ENCODE measurements around the gene MAN1B1.
"Not testable (repeated sequence)": the region's sequence is repeated elsewhere in the genome, so short reads cannot be mapped to it uniquely, and the experiment has no call there.

Gene MAN1B1

DNA sequence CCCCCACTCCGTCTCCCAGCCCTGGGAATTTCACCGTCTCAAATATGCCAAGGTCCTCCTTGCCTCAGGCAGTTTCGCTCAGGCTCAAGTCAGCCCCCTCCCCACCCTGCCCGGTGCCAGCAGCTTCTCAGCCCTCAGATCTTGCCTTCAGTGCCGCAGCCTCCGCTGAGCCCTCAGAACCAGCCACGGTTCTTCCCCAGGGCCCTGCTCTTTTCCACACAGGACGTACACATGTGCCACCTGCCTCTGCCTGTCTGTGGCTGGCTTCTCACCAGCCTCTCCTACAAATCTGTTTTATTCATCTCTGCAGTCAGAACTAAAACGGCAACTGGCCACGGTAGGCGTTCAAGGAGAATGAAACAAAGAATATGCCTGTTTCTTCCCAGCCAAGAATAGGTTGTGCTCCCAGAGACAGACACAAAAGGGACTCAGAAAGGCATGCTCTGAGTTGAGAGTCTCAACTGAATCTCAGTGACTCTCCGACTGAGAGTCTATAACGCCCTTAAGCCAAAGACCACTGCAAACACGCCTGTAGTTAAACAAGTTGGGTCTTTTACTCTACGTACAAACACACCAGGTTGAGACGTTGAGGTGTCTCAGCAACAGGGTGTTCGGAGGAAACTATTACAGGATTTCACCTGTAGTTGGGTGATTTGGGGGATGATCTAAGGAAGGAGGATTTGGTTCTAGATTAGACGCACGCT is 41.5 kb downstream of the MAN1B1 start:
- DNase-seq (ENCODE audit: low read depth): no peak

DNA sequence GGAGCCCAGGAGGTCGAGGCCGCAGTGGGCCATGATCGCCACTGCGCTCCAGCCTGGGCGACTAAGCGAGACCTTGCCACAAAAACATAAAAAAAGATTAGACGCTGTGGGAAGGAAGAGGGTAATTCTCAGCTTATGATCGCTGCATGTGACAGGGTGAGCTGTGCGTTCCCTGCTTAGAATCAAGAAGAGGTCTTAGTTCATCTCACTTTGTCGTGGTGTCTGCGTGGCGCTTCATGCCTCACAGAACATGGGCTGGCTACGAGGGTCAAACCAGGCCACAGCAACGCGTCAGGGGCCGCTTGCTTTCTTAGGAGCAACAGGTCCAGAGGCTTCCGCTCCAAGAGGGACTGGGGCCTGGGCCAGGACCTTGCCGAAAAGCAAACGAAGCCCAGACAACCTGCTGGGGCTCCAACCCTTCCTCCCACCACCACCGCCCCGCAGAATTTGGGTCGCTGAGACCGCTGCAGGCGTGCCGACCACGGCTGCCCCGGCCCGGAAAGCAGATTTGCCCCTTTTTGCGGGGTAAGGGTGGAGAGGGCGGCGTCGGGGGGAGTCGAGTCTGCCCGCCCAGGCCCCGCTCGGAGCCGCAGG is 42.2 kb downstream of the MAN1B1 start:
- DNase-seq (ENCODE audit: low read depth): no peak

DNA sequence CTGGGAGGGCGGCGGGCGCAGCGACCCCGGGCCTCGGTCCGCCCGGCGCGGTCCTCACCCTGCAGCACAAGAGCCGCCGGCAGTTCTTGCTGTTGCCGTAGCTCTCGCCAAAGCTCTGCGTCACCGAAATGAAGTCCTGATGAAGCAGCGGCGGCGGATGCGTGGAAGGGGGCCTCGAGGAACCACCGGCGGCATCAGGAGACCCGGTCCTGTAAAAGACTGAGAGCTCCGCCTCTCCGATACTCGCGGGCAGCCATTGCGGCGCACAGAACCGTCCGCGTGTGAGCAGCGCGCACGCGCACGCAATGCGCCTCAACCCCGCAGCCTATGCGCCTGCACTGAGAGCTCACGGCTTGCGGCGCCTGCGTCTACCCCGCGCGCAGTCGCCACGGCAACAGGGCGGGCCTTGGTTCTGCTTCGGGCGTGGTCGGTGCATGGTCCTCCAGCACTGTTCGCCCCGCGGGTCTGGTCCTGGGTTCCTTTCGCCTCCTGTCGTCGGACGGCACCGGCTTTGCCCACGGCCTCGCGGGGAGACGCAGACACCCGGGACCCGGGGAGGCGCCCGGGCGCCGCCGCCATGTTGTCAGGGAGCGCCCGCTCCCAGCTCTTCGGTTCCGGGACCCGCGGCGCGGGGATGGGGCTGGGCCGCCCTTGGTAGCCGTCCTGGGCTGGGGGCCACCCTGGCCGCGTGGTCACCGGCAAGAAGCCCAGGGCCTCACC is 42.8 kb downstream of the MAN1B1 start:
- peak; percentile 70 for DNase-seq (ENCODE audit: low read depth)

DNA sequence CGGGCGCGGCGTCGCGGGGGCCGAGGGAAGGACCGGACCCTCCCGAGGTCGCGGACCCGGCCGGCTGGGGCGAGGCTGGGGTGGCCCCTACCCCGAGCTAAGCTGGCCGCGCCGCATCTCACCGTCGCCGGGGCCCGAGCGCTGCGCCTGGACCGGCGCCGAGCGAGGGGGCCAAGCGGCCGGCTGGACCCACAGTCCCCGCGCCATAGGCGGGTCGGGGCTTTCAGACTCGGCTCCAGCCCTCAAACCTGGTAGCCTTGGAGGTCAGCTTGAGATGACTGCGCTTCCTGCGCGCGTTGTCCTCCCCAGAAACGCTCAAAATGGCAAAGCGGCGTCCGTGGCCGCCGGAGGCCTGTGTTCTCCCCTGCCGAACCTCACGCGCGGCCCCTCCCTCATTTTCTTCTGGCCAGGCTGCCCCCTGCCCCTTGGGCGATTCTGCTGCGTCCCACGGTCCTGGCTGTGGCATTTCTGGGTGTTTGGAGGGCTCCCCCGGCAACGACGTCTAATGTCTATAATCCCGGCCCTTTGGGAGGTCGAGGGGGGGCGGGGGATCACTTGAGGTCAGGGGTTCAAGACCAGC is 43.5 kb downstream of the MAN1B1 start:
- no peak for DNase-seq (ENCODE audit: low read depth)

DNA sequence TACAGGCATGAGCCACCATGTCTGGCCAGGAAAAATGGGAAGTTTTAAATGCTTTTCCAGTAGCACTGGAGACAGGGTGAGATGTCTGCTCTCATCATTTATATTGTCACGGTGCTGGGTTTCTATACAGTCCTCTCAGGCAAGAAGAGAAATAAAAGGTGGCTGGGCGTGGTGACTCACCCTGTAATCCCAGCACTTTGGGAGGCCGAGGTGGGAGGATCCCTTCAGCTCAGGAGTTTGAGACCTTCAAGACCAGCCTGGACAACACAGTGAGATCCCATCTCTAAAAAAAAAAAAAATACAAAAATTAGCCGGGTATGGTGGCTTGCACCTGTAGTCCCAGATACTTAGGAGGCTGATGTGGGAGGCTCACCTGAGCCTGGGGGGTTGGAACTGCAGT is 47.4 kb downstream of the MAN1B1 start:
- no peak for DNase-seq (ENCODE audit: low read depth)

DNA sequence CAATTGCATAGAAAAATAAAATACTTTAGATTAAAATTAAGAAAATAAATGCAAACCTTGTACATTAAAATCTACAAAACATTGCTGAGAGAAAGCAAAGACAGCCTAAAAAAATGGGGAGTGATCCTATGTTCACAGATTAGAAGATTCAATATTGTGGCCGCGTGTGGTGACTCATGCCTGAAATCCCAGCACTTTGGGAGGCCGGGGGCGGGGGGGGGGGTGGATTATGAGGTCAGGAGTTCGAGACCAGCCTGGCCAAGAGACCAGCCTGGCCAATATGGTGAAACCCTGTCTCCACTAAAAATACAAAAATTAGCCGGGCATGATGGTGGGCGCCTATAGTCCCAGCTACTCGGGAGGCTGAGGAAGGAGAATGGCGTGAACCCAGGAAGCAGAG is 48.4 kb downstream of the MAN1B1 start:
- not testable (repeated sequence) for DNase-seq (ENCODE audit: low read depth)

DNA sequence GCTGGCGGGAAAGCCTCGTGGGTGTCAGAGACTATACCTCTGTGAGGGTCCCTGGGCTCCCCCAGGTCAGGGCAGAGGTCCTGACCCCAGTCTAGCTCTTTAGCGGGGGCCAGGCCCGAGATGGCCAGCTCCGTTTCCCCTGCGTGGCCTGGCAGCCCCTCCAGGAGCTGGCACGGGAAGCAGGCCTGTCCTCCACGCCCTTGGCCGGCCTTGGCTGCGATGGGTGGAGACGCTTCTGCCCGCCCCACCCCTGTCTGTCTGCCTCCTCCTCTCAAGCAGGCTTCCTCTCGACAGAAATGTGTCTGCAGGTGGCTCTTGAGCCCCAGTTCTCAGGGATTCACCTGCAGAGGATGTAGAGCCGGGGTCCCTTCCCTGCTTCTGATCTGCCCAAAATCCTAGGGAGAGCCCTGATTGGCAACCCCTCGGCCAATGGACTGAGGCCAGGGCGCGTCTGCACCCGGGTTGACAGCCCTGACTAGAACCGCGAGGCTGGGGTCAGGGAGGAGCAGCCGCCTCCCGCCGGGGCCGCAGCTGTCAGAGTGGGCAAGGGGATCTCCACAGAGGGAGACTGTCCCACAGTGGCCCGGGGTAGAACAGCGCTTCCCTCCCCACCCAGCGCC is 49.6 kb downstream of the MAN1B1 start:
- DNase-seq (ENCODE audit: low read depth): no peak

DNA sequence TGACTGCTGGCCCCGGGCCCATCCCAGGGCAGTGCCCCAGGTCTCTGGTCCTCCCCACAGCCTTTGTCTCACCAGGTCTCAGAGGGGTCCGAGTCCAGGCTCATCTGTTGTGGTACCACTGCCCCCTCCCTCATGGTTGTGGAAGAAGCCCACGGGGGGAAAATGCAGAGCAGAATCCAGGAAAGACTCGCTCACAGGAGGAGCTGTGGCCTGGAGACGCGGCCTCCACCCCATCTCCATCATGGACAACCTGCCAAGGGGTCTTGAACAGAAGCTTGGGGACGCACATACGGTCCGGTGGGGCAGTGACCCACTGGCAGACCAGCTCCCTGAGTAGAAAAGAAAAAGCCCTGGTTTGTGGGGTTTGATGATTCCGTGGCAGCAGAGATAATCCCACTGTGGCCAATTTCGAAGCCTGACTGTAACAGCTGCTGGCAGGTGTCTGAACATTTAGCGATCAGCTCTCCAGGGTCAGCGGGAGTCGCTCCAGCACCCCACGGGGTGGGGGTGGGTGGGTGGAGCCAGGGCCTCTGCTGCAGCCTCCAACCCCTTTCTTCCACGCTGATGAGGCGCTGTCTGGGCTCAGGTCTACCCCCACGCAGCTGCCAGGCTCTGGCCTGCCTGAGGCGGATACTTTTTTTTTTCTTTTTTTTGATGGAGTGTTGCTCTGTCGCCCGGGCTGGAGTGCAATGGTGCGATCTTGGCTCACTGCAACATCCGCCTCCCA is 50.3 kb downstream of the MAN1B1 start:
- DNase-seq (ENCODE audit: low read depth): no peak

DNA sequence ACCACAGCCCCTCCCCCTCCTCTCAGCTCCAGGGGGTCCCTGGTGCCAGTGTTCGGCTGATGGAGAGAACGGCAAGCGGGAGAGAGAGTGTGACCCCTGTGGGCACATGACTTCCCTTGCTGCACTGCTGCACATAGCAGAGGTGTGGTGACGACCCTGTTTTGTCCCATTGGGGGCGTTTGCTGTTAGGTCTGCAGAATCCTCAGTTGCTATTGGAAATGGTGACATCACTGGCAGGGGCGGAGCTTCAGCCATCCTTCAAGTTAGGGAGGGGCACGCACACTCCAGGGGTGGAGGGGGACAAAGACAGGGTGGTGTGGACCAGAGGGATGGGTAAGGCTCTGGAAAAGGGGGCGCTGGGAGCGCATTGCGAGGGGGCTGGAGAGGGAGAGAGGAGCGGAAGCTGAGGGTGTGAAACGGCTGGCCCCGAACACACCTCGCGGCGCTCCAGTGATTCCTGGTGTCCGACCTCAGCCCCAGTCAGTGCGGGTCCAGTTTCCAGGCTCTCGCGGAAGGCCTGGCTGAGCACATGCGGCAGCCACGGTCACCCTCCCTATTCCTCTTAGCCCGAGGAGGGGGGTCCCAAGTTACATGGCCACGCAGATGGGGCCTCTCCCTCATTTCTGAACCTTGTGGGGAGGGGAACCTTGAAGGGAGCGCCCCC is 51.4 kb downstream of the MAN1B1 start:
- no peak for DNase-seq (ENCODE audit: low read depth)

DNA sequence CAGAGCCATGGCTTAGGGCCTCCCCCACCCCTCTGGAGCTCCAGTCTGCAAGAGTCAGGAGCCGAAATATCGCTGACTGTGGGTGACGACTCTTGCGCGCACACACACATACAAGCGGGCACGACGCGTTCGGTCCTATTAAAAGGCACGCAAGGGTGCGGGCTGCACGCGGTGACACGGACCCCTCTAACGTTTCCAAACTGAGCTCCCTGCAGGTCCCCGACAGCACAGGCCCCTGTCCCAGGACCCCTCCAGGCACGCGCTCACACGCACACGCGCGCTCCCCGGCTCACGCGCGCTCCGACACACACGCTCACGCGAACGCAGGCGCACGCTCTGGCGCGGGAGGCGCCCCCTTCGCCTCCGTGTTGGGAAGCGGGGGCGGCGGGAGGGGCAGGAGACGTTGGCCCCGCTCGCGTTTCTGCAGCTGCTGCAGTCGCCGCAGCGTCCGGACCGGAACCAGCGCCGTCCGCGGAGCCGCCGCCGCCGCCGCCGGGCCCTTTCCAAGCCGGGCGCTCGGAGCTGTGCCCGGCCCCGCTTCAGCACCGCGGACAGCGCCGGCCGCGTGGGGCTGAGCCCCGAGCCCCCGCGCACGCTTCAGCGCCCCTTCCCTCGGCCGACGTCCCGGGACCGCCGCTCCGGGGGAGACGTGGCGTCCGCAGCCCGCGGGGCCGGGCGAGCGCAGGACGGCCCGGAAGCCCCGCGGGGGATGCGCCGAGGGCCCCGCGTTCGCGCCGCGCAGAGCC is 52.1 kb downstream of the MAN1B1 start, which contains the start of gene GRIN1:
GRIN1 (plus strand) TSS at position 433 of the 746 bp plus-strand sequence. CDS start 333 bp downstream, outside the sequence.
- no peak for DNase-seq (ENCODE audit: low read depth)

DNA sequence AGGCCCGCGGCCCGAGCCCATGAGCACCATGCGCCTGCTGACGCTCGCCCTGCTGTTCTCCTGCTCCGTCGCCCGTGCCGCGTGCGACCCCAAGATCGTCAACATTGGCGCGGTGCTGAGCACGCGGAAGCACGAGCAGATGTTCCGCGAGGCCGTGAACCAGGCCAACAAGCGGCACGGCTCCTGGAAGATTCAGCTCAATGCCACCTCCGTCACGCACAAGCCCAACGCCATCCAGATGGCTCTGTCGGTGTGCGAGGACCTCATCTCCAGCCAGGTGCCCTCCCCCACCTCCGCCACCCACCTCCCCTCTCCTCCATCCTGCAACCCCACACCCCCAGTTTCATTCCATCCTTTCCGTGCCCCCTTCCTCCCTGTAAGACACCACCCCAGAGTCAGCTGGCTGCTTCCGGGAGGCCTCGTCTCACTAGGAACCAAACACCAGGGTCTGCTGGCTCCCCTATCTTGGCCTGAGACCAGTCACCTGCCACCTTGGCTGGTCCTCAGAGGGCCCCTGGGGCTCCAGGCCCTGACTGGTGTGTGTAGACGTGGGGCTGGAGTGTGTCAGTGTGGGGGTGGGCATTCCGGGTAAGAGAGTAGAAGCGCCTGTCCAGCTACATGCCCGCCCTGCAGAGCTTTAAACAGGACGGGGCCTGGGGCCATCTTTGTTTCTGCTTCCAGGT is 52.8 kb downstream of the MAN1B1 start:
- no peak for DNase-seq (ENCODE audit: low read depth)

DNA sequence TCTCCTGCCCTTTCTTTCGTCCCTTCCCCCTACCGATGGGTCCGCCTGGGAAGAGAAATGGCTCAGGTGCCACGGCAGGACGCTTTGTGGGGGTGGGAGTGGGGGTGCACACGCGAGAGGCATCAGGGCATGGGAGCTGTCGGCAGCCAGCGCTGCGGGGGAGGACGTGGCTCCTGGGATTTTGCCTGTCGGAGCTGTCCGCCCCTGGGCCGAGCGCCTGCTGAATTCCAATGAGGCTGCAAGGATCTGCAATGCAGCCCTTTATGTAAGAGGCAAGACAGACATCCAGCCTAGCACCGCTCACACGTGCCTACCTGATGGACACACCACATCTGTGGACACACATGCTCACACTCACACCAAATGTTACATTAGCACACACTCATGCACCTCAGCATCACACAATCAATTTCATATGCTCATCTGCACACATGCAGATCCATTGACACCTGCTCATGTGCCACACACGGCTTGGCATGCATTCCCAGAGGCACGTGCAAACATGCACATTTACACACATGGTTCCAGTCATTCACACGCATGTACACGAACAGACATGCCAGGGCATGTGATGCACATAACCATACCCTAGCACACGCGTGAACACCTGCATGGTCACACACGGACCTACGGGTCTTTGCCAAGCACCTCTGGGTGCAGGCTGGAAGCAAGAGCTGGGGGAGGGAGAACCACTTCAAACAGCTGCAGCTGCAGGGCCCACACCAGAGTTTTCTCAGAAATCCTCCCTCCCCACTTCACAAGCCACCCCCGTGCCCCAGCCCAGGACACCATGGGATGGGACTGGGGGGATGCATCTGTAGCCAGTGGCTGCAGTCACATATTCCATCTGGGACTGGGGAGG is 53.6 kb downstream of the MAN1B1 start:
- DNase-seq (ENCODE audit: low read depth): no peak

DNA sequence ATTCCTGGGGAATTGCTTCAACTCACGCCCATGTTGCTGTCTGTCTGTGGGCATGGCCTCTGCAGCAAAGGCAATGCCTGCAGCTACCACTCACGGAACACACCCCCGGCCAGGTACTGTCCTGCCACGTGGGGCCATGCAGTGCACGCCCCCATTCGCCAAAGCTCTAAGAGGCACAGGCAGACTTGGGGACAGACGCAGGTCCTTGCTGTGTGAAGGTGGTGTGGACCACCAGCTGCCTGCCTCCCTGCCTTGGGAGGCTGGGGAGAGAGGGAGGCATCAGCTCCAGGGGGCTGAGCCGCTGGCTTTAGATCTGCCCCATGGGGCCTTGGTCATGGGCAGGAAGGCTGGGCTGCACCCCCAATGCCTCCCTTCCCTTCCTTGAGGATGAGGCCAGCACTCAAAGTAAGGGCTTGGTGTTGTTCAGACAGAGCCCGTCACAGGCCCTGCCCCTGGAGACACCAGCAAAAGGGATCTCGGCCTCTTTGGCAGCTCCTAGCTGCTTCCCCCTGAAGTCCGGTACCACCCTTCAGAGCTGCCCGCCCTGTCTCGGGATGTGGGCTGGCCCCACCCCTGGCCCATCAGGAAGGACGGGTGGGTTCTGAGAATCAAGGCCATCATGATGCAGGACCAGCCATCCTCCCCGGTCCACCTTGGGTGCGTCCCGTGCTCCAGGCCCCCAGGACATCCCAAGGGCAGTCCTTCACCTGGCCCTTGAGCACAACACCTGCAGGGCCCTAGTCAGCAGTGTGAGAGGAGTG is 54.4 kb downstream of the MAN1B1 start:
- no peak for DNase-seq (ENCODE audit: low read depth)

DNA sequence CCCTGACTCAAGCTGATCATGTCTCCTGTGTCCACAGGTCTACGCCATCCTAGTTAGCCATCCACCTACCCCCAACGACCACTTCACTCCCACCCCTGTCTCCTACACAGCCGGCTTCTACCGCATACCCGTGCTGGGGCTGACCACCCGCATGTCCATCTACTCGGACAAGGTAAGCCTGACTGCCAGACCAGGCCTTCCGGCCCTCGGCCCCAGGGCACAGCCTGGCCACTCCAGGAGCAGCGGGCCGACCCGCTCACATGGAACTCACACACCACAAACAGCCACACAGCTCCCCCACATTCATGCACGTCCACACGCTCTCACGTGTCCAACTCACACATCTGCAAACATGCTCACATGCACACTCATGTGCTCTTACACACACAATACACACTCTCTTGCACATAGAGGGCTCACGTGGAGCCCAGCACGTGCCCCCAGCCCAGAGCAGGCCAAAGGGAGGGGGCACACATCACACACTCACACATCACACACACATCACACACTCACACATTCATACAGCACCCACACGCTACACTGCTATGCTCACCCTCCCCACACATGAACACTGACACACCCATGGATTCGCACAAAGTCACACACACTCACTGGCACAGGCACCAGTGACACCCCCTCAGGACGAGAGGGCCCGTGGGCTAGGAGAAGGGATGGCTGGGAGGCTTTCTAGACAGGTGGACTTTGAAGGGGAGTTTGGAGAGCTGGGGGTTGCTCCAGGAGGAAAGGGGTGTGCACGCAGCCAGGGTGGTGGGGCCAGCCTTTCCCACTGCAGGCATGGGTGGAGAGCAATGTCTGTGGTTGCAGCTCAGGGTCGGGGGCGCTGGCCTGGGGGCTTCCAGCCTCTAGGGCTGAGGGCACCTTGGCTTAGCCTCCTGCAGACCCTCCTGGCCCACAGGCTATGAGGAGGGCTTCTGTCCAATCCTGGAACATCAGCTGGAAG is 55.5 kb downstream of the MAN1B1 start:
- DNase-seq (ENCODE audit: low read depth): no peak

DNA sequence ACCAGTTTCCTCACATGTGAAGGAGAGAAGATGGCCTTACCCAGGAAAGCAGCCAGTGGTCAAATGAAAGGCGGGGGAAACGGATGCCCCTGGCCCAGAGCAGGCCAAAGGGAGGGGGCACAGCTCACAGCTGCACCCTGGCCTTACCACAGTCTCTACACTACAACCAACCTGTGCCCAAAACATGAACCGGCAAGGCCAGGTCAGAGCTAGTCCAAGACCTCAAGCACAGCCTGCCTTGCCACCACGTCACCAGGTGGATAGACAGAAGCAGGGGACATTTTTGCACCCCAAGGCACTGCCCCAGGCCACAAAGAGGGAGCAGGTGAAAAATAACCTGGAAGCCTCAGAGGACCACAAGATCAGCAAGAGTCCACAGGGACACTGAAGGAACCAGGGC is 56.7 kb downstream of the MAN1B1 start:
- DNase-seq (ENCODE audit: low read depth): no peak

DNA sequence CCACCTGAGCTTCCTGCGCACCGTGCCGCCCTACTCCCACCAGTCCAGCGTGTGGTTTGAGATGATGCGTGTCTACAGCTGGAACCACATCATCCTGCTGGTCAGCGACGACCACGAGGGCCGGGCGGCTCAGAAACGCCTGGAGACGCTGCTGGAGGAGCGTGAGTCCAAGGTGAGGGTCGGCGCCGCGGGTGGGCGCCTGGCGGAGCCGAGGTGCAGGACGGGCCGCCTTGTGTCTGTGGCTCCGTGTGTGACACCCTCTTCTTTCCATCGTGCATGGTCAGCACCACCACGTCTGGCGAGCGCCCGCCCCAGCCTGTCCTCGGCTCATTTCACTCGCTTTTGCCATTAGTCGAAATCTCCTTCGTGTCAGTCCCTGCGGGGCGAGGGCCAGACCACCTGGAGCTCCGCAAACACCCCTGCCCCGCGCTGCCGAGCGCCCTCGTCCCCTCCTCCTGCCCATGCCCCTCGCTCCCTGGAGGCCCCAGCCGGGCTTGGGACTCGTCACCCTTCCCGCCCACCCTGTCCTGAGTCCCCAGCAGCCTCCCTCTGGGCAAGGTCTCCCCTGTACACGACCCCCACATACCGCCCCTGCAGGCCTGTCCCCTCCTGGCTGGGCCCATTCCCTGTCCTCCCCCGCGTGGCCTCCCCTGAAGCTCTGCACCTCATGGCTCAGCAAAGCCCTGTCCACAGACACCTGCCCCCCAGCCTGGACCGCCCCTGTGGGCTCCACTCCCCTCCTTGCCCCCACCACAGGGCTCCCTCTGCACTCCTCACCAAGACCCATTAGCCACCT is 59.1 kb downstream of the MAN1B1 start:
- DNase-seq (ENCODE audit: low read depth): no peak
